Measurements from ENCODE around the gene ELOVL1.

- TF ChIP-seq ATF2 (IDR thresholded peaks at IDR 0.05; ENCODE audit: low read length), result no peak
- no peak for TF ChIP-seq EZH2 (IDR thresholded peaks at IDR 0.05; ENCODE audit: borderline replicate concordance, control insufficient read depth, low read depth, low read length)
Measured at GRCh38 chr1:43372172-43372571, 4.4 kb upstream of the ELOVL1 start.
